ENCODE measurements around the gene GRM3.
"Not testable (repeated sequence)": the region's sequence is repeated elsewhere in the genome, so short reads cannot be mapped to it uniquely, and the experiment has no call there.

GRM3 gene

DNA sequence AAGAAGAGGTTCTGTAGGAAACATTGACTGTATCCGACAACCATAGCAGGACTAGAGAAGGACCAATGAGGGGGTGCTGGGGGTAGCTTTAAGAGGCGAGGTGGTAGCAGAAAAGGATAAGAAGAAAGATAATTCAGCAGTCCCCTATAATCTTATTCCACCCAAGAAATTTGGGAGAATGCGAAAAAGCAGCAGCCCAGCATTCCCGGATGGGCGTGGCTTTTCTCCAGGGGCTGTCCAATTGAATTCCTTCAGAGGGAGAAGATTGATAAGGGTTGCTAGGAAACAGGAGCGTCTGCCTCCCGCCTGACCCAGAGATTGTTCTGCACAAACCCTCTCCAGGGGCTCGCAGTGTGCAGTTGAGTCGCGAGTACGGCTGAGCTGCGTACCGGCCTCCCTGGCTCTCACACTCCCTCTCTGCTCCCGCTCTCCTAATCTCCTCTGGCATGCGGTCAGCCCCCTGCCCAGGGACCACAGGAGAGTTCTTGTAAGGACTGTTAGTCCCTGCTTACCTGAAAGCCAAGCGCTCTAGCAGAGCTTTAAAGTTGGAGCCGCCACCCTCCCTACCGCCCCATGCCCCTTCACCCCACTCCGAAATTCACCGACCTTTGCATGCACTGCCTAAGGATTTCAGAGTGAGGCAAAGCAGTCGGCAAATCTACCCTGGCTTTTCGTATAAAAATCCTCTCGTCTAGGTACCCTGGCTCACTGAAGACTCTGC, at the start of gene GRM3:
Gene GRM3, plus strand, starts transcription at position 349 of the 721 bp plus-strand sequence. CDS start 121,237 bp downstream, outside the sequence.
- DNase-seq (ENCODE audit: low read depth) = no peak

DNA sequence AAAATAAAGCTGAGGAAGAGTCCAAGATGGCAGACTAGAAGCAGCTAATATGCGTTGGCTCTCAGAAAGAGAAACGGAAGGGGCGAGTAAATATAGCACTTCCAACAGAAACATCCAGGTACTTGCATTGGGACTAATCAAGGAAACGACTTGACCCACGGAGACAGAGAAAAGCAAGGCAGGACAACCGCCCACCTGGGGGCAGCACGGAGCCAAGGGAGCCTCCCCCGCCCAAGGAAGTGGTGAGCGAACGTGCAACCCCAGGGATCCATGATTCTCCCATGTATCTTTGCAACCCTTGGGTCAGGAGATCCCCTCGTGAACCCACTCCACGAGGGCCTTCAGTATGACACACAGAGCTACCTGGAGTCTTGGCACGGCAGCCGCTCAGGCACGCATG, 45.4 kb upstream of the GRM3 start:
- DNase-seq (ENCODE audit: low read depth) = no peak

DNA sequence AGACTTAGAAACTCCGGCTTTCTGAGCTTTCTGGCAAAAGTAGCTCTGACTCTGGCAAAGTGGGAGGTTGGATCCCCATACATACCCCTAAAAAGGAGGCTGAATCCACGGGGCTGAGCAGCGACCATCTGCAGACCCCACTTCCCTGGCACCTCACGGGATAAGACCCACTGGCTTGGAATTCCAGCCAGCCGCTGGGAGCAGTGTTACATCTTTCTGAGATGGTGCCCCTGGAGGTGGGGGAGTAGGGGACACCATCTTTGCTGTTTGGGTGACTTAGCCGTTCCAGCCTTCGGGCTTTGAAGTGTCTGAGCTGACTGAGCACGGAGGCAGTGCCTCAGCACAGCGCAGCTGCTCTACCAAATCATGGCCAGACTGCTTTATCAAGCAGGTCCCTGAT, 45.0 kb upstream of the GRM3 start:
- DNase-seq (ENCODE audit: low read depth) = no peak

DNA sequence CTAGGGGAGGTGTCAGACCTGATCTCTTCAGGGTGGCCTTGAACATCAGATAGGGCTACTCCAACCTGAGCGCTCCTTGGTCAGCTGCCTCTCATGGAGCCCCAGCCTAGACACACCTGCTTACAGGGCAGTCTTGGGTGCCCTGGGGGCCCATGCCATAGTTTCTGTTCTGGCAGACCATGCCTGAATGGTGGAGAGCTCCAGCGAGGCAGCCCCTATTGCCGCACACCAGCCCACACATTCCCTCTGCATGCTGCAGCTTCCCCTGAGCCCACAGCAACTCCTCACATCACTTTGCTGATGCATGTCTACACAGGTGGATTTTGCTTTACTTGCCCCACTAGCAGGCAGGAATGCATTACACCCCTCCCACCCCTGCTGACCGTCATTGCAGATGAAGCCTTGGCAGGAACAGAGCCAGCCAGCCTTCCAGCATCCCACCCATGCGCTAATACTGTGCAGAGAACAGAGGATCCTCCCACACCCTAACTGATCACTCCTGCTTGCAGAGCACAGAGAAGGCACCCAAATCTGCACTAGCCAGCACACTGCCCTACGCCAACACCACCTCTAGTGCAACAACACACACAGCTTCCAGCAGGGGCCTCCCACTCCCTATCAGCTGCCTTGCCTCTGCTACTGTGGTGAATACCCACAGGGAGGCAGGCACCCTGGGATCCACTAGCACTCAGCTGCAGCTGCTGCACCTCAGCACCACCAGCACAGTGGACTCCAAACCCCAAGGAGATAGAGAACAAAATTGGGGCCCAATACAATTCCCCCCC, 43.0 kb upstream of the GRM3 start:
- DNase-seq (ENCODE audit: low read depth) = no peak

DNA sequence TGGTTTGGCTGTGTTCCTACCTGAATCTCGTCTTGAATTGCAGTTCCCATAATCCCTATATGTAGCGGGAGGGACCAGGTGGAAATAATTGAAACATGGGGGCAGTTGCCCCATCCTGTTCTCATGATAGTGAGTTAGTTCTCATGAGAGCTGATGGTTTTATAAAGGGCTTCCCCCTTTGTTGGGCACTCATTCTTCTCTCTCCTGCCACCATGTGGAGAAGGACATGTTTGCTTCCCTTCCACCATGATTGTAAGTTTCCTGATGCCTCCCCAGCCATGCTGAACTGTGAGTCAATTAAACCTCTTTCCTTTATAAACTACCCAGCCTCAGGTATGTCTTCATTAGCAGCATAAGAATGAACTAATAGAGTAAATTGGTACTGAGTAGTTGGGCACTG, 28.0 kb upstream of the GRM3 start:
- not testable (repeated sequence) for DNase-seq (ENCODE audit: low read depth)

DNA sequence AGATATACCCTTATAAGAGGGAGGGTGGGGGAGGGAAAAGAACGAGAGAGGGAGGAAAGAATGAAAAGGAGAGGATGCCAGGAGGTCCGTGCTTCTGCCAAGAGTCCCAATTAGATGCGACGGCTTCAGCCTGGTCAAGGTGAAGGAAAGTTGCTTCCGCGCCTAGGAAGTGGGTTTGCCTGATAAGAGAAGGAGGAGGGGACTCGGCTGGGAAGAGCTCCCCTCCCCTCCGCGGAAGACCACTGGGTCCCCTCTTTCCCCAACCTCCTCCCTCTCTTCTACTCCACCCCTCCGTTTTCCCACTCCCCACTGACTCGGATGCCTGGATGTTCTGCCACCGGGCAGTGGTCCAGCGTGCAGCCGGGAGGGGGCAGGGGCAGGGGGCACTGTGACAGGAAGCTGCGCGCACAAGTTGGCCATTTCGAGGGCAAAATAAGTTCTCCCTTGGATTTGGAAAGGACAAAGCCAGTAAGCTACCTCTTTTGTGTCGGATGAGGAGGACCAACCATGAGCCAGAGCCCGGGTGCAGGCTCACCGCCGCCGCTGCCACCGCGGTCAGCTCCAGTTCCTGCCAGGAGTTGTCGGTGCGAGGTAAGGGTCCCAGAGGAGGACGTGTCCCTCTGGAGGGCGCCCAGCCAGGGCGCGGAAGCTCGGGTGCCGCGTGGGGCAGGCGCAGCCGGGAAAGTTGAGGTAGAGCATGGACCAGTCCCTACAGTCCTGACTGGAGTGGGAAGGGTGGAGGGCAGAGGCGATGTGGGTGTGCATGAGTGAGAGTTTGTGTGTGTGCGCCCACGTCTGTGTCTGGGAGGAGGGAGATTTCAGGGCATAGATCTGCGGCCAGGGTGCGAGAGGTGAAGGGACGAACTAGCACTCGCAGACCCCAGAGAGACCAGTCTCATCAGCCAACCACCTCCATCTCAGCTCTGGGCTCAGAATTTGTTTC, 844 bp downstream of the GRM3 start:
- no peak for DNase-seq (ENCODE audit: low read depth)

DNA sequence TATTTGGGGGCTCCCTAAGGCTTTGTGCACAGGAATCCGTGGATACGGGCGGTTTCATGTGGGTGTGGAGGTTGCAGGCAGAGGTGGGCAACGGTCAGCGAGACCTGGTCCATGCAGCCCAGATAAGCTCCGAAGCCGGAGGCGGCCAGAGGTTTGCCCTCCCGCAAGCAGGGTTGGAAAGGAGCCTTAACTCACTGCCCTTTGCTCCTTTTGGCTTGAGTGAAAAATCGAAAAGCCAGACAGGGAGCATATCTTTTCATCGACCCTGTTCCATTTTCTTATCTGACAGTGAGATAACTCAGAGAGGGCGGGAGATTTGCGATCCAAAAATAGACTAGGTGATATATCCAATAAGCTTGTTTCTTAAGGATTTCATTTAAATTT, 1.5 kb downstream of the GRM3 start:
- no peak for DNase-seq (ENCODE audit: low read depth)

DNA sequence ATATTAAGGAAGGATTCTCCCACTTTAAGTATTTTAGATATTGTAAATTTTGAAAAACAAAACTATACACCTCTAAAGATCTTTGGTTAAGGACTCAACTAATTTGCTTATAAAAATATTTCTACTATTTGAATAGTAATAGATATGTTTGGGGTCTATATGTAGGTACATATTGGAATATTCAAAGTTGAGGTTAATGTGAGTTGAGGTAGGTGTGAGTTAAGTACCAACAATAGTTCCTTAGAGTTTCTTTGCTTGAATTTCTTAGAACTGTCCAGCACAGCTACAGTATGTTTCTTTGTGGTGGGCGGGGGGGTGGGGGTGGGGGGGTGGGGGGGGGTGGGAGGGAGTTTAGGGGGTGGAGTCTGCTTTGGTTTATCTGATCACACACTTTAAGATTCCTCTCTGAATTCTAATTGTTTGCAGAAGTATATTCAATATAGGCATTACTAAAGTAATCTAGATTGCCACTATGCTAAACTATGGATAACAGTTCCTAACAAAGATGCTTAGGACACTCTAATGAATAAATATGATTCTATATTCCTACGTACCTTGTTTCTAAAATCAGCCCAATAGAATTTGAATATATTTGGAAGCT, 2.1 kb downstream of the GRM3 start:
- DNase-seq (ENCODE audit: low read depth) = no peak

DNA sequence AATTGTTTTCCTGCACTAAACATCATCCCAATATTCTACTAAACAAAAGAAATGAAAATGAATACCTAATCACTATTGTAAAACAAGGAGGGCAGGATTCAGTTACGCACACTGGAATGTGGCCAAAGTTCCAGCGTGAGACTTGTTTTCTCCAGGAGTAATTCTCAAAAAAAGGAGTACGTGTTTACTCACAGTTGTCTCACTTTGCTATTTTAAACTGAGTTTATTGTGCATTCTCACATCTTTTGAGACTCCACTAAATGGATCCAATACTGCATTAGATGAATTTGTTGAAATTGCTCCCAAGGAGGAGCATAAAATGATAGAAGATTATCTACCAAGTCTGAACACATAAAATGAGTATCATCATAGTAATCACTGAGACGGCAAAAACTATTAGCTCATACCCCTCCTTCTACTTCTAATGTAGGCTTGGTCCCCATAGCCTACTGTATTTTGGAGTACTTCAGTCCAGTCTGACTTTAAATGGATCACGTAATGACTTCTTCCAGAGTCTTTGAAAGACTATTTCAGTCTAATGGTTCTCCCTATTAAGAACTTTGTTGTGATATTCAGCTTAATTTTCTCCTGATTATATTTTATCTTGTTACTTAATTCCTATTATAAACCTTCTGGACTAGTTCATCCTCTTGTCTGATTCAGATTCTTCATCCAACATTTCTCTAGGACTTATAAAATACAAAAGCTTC, 3.8 kb downstream of the GRM3 start:
- DNase-seq (ENCODE audit: low read depth) = no peak

DNA sequence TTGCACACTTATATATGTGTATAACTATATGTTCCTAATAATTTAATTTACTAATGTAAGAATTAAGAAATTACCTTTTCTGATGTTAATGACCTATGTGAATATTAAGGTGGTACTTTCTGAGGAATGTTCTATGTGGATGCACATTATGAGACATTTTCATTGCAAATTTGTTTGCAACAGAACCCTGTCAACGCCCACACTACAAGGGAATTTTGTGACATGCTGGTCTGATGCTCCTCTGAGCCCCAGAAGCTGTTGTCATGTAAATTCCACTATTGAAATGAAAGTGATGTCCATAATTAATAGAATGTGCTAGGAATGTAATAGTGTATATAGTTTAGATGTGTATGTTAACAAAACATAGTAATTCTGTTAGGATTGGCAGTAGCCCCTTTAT, 4.5 kb downstream of the GRM3 start:
- DNase-seq (ENCODE audit: low read depth) = no peak

DNA sequence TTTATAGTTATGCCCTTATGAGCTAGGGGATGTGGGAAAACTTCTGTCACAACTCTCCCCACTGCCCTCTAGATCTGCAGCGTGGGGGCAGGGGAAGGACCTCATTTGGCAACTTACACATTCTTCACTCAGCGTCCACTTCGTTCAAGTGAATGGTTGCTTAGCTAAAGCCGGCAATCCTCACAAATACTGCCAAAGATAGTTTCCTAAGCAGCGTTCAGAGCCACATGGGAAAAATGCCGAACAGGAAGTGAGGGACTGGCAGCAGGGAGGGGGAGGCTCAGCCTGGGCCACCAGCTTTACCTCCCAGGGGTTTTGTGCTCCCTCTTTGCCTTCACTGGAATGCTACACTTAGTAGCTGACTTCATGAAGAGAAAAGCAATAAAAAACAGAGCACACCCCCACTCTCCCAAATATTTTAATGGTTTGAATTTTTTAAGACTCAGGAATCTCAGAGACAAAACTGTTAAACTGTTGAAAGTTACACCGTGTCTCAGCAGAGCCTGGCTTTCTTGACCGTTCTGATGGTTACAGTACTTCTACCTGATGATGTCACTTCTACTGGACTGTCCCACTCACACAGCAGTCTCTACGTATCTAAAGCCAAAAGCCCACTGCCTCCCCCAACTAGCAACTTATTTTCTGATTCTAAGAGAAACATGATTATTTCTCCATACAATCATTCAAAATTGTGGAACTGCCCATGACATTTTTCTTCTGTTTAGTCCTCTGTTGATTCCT, 10.4 kb downstream of the GRM3 start:
- no peak for DNase-seq (ENCODE audit: low read depth)

DNA sequence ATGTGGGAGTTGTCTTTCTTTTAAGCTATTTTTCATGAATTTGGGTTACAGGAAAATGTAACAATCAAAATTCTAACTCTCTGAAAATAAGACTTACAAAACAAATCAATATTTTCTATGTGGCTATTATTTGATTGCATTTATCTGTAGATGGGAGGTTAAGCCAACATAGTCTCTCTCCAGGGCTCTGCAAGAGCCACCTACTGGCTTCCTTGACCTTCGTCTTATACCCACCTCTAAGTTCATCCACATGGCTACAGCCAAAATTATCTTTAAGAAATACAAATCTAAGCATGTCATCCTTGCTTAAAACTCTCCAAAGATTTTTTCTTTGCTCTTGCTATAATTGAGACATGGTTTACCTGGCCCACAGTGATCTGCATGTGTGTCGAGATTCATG, 14.2 kb downstream of the GRM3 start:
- no peak for DNase-seq (ENCODE audit: low read depth)

DNA sequence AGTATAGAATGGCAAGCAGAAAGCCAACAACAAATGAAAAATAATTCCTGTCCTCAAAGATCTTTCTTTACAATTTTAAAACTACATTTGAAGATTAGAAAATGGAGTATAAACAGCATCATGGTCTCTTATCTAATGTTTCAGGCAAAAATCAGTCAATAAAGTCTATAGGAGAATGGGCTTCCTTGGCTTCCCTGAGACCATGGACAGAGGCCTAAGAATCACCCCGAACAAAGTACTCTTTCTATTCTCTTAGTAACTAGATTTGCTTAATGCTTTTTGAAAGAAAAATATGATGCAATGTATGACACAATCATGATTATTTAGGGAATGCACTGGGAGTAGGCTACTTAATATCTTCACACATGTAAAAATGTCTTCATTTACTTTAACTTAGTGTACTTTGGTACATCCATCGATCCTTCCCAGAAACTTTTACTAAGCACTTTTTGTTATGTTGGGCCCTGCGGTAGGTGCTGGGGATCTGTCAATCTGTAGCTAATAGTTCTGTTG, 17.3 kb downstream of the GRM3 start:
- DNase-seq (ENCODE audit: low read depth) = no peak

DNA sequence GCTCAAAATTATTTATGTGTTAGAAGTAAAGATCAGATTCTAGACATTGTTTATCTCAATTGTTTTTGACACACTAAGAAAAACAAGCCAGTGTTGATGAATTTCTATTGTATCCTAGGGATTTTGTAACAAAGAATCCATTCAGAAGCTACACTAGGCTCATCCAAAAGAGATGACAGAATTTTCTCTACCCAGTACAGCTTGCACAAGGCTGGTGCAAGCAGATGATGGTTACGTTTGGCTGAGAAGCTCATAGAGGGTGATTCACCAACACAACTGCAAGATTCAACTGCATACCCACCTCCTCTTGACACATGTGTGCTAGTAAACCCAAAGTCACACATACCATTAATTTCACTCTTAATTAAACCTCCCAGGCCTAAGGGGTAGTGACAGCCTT, 20.8 kb downstream of the GRM3 start:
- DNase-seq (ENCODE audit: low read depth) = no peak

DNA sequence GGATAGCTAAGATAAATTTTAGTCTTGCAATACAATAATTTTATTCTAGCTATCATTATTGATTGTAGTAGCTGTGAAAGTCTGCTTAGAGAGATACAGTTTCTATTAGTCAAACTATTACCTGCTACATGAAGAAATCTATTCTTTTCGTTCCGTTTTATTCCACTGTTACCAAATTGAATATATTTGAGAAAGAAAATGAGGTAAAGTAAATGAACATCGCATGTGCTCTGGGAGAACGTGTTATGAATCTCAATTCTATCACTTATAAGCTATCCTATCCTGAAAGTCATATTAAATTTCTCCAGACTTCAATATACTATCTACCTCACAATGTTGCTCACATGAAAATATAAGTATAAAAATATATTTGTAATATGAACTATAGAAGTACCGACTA, 21.3 kb downstream of the GRM3 start:
- no peak for DNase-seq (ENCODE audit: low read depth)

DNA sequence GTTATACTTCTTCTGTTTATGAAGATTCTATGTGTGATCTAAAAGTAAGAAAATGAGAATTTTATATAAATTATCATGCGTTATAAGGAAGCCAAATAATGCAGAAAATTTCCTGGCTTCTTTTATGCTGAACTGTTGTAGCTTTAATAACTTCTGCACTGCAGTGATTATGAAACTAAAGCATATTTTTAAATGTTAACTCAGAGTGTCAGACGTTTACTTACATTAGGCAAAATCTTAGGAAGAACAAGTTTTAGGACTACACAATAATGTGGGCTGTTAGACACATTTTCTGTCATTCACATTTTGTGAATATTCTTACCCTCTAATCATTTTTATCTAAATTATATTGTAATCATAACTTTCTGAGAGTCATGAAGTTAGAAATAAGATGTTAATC, 22.0 kb downstream of the GRM3 start:
- no peak for DNase-seq (ENCODE audit: low read depth)

DNA sequence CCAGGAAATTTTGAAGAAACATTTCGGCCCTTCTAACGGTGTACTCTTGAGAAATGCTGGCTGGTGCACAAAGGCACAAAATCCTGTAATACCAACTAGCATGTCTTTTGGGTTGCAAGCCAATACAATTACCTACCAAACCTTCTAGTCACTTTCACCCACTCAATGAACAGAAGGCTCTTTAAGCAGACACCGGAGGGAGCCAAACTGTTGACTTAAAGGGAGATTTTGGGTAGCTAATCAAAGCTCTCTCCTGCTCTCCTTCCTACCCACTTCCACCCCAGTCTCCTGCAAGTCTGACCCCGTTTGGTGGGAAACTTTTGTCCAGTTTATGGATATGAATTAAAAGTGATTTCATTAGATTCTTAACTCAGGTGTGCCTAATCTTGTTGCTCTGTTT, 24.0 kb downstream of the GRM3 start:
- no peak for DNase-seq (ENCODE audit: low read depth)

DNA sequence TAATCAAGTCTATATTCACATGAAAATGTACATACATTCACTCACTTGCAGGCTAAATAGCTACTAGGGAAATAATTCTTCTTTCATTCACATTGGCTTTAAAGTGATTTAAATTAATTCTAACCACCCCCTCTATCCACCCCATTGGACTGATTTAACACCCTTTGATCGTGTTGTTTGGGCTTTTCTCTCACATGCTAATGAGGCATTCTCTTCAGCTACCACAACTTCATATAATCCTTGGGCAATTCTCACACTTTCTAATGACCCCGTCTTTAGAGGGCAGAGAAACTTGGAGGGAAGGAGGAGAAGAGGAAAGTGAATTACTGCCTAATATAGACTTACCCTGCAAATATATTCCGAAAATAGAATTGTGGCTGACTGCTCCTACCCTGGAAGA, 24.6 kb downstream of the GRM3 start:
- no peak for DNase-seq (ENCODE audit: low read depth)

DNA sequence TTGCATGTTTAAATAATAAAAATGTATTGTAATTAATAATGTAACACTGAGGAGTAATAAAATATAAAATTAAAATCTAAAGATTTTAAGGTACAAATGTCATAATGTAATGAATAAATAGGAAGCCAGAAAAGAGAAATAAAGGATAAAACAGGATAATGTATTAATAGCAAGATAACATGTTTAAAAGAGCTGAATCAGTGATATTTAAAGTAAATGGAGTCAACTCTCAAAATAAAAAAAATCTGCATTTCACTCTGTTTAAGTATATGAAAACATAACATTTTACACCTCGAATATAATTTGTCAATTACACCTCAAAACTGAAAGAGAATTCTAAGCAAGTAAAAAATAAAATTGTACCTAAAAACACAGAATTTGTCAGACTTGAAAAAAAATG, 44.1 kb downstream of the GRM3 start:
- DNase-seq (ENCODE audit: low read depth) = no peak

DNA sequence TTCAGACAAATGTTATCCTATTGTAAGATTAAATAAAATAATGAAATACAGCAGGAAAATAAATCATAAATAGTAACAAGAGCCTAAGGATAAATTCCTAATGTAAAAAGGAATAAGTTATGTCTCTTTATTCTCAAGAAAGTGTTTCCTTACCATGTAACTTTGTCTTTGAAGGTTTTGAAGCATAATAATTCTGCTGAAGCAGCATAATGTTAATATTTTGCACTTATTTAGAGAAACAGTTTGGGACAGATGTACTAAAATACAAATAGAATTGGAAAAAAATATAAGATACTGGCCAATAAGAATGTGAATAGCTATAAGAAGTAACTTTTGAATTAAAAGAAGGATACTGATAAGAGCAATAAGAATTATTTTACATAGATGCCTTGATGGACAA, 45.7 kb downstream of the GRM3 start:
- no peak for DNase-seq (ENCODE audit: low read depth)

DNA sequence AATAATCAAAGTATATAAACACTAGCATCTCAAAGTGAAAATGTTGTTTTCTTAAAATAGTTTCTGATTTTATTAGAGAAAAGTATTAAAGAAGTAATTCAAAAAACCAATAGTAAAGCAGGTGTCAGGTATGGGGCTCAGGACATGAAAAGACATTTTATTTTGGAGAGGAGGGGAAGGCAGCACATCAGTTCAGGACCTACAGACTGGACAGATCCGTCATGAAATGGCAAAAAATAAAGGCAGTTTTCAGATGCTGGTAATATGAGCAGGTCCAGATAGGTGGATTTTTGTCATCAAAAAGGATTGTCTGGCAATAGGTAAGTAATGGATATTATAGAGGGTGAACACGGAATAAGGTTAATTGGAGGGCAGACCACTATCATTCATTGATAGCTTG, 49.0 kb downstream of the GRM3 start:
- DNase-seq (ENCODE audit: low read depth) = no peak

All from stimulated activated CD8-positive, alpha-beta memory T cell treated with anti-CD3 and anti-CD28 coated beads, Interleukin-4, amount 100 ng/mL, for 24 hours (primary cell).